ENCODE measurements around the gene VPS45.
"Not testable (repeated sequence)": the region's sequence is repeated elsewhere in the genome, so short reads cannot be mapped to it uniquely, and the experiment has no call there.

VPS45 gene

GRCh38 chr1:150067184-150068108 is at the start of gene VPS45:
Gene VPS45, plus strand, starts transcription at chr1:150067776. Its CDS starts 82 bp downstream, at chr1:150067858.
- peak; percentile 68 for DNase-seq (ENCODE audit: low read depth)
- H3K4me3 ChIP-seq (ENCODE audit: low read depth, low read length), result peak within 1 kb of the TSS; percentile 71

- no peak for DNase-seq (ENCODE audit: low read depth)
- no peak overlapping the region for H3K4me3 ChIP-seq (ENCODE audit: low read depth, low read length)
Measured at GRCh38 chr1:150018165-150018564, 49.4 kb upstream of the VPS45 start.

- DNase-seq (ENCODE audit: low read depth), result no peak
- H3K4me3 ChIP-seq (ENCODE audit: low read depth, low read length), result no peak overlapping the region
Measured at GRCh38 chr1:150020711-150021110, 46.9 kb upstream of the VPS45 start.

- DNase-seq (ENCODE audit: low read depth), result no peak
- H3K4me3 ChIP-seq (ENCODE audit: low read depth, low read length), result no peak overlapping the region
Measured at GRCh38 chr1:150021191-150021694, 46.3 kb upstream of the VPS45 start.

GRCh38 chr1:150022357-150022756 is 45.2 kb upstream of the VPS45 start:
- no peak for DNase-seq (ENCODE audit: low read depth)
- H3K4me3 ChIP-seq (ENCODE audit: low read depth, low read length), result no peak overlapping the region

- DNase-seq (ENCODE audit: low read depth), result no peak
- no peak overlapping the region for H3K4me3 ChIP-seq (ENCODE audit: low read depth, low read length)
Measured at GRCh38 chr1:150024156-150024555, 43.4 kb upstream of the VPS45 start.

GRCh38 chr1:150028322-150028721 is 39.3 kb upstream of the VPS45 start:
- no peak for DNase-seq (ENCODE audit: low read depth)
- no peak overlapping the region for H3K4me3 ChIP-seq (ENCODE audit: low read depth, low read length)

GRCh38 chr1:150034336-150034735 is 33.2 kb upstream of the VPS45 start:
- DNase-seq (ENCODE audit: low read depth), result no peak
- H3K4me3 ChIP-seq (ENCODE audit: low read depth, low read length), result no peak overlapping the region

GRCh38 chr1:150049926-150050325 is 17.6 kb upstream of the VPS45 start:
- no peak overlapping the region for H3K4me3 ChIP-seq (ENCODE audit: low read depth, low read length)
- DNase-seq (ENCODE audit: low read depth), result no peak

GRCh38 chr1:150051089-150051373 is 16.5 kb upstream of the VPS45 start:
- no peak for DNase-seq (ENCODE audit: low read depth)

GRCh38 chr1:150051905-150052412 is 15.6 kb upstream of the VPS45 start:
- DNase-seq (ENCODE audit: low read depth); H3K4me3 ChIP-seq (ENCODE audit: low read depth, low read length): not testable (repeated sequence)

More at GRCh38 chr1:150051089-150051373, 16.5 kb upstream of the VPS45 start:
- no peak overlapping the region for H3K4me3 ChIP-seq (ENCODE audit: low read depth, low read length)

- no peak overlapping the region for H3K4me3 ChIP-seq (ENCODE audit: low read depth, low read length)
- DNase-seq (ENCODE audit: low read depth), result no peak
Measured at GRCh38 chr1:150053926-150054325, 13.7 kb upstream of the VPS45 start.

GRCh38 chr1:150055507-150055906 is 12.1 kb upstream of the VPS45 start:
- not testable (repeated sequence) for DNase-seq (ENCODE audit: low read depth); H3K4me3 ChIP-seq (ENCODE audit: low read depth, low read length)

GRCh38 chr1:150056407-150056806 is 11.2 kb upstream of the VPS45 start:
- H3K4me3 ChIP-seq (ENCODE audit: low read depth, low read length), result no peak overlapping the region
- no peak for DNase-seq (ENCODE audit: low read depth)

GRCh38 chr1:150060260-150060659 is 7.3 kb upstream of the VPS45 start:
- no peak for DNase-seq (ENCODE audit: low read depth)
- H3K4me3 ChIP-seq (ENCODE audit: low read depth, low read length), result no peak overlapping the region

GRCh38 chr1:150061632-150062101 is 5.9 kb upstream of the VPS45 start:
- peak; percentile 56 for DNase-seq (ENCODE audit: low read depth)

GRCh38 chr1:150062113-150062512 is 5.5 kb upstream of the VPS45 start:
- no peak for DNase-seq (ENCODE audit: low read depth)
- H3K4me3 ChIP-seq (ENCODE audit: low read depth, low read length), result no peak overlapping the region

More at GRCh38 chr1:150061632-150062101, 5.9 kb upstream of the VPS45 start:
- no peak overlapping the region for H3K4me3 ChIP-seq (ENCODE audit: low read depth, low read length)

GRCh38 chr1:150065184-150065871 is 2.2 kb upstream of the VPS45 start:
- H3K4me3 ChIP-seq (ENCODE audit: low read depth, low read length), result no peak overlapping the region
- DNase-seq (ENCODE audit: low read depth), result peak; percentile 18

- DNase-seq (ENCODE audit: low read depth), result no peak
- peak overlapping the region; percentile 71 for H3K4me3 ChIP-seq (ENCODE audit: low read depth, low read length)
Measured at GRCh38 chr1:150066328-150066727, 1.2 kb upstream of the VPS45 start.

- H3K4me3 ChIP-seq (ENCODE audit: low read depth, low read length), result peak overlapping the region; percentile 71
- DNase-seq (ENCODE audit: low read depth), result no peak
Measured at GRCh38 chr1:150066838-150067183, 765 bp upstream of the VPS45 start.

All from skeletal muscle cell (primary cell).